ENCODE data around the gene CRHR1. TPM values are rescaled to one million over a fixed set of nuclear protein-coding genes. Genes with fewer than 3 reads are reported as not detected.

The CRHR1 gene
- total and polyA plus RNA-seq, 2 of the 4 experiments (the other 2 are of a cell fraction), result not detected

DNA sequence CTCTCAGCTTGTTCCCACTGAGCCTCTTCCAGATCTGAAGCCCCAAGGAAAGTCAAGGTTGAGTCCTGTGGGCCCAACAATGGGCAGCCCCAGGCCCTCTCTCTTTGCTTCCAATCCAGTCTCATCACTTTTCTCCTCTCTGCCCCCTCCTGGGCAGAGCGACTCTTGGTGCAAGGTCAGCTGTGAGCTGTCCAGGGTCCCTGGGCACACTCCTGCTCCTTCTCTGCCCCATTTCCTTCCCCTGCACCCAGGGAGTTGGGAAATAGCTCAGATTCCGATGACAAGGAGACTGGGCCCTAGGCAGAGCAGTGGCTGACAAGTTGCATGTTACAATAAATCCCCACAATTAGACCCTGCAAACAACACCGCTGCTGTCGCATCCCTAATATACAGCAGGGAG lies 16.1 kb upstream of the CRHR1 start:
- H4K5ac ChIP-seq (ENCODE audit: low read depth, low read length), result no peak overlapping the region
- 0% methylated on average over 1 of the region's 4 CpGs; no CpG with 5 or more reads in 1 of the 2 experiments for WGBS, 2 experiments (ENCODE audit: extremely low coverage in 2 of 2, insufficient read length in 1 of 2)
- H4K91ac ChIP-seq (ENCODE audit: insufficient read depth, low read depth, low read length), result no peak overlapping the region
- H4K20me1 ChIP-seq (ENCODE audit: insufficient read depth, low read length), result no peaks in the 10 kb centered on the region
- H3K23ac ChIP-seq (ENCODE audit: low read depth, low read length), result no peak overlapping the region
- H3K4me2 ChIP-seq (ENCODE audit: low read depth, low read length), result no peak overlapping the region
- no peak overlapping the region for H2BK120ac ChIP-seq (ENCODE audit: low read depth, low read length)
- H3K9me1 ChIP-seq (ENCODE audit: insufficient read depth, low read length), result no peaks in the 10 kb centered on the region
- ATAC-seq (ENCODE audit: low read depth) (no peak), DNase-seq (no peak)
- in situ Hi-C loops (cut with MboI; ENCODE audit: low sequenced_read_pairs) (no loop called here), intact Hi-C loops (cut with micrococcal nuclease) (no loop called here), dilution Hi-C loops (cut with HindIII; ENCODE audit: low sequenced_read_pairs, unreplicated experiment) (no loop called here)
- no peak overlapping the region for H3K4ac ChIP-seq (ENCODE audit: low read depth, low read length)
- no peak overlapping the region for H4K8ac ChIP-seq (ENCODE audit: low read depth in 2 of 2, low read length in 2 of 2)
- H3K4me3 ChIP-seq (ENCODE audit: insufficient read depth, low read depth, low read length), result no peak overlapping the region
- H3K56ac ChIP-seq (ENCODE audit: extremely low read depth, insufficient read depth, low read length), result no peak overlapping the region
- TF ChIP-seq NFE2L2 (IDR thresholded peaks at IDR 0.05; ENCODE audit: low read depth, low read length), result no peak
- TF ChIP-seq, protein P1, sequence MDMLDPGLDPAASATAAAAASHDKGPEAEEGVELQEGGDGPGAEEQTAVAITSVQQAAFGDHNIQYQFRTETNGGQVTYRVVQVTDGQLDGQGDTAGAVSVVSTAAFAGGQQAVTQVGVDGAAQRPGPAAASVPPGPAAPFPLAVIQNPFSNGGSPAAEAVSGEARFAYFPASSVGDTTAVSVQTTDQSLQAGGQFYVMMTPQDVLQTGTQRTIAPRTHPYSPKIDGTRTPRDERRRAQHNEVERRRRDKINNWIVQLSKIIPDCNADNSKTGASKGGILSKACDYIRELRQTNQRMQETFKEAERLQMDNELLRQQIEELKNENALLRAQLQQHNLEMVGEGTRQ (IDR thresholded peaks at IDR 0.05; ENCODE audit: low read depth, low read length), result no peak
- no peak for TF ChIP-seq MAZ (IDR thresholded peaks at IDR 0.05; ENCODE audit: borderline replicate concordance, low read depth, low read length)
- TF ChIP-seq MXI1 (IDR thresholded peaks at IDR 0.05; ENCODE audit: borderline replicate concordance, low read depth, low read length), result no peak
- TF ChIP-seq BHLHE40 (IDR thresholded peaks at IDR 0.05; ENCODE audit: low read depth, low read length), result no peak
- TF ChIP-seq RAD21 (IDR thresholded peaks at IDR 0.05; ENCODE audit: low read length), result no peak
- no peak for TF ChIP-seq CEBPB (IDR thresholded peaks at IDR 0.05; ENCODE audit: low read depth, low read length)
- no peak for TF ChIP-seq CHD1 (IDR thresholded peaks at IDR 0.05; ENCODE audit: low read depth, low read length)
- TF ChIP-seq POLR2A (IDR thresholded peaks at IDR 0.05; ENCODE audit: low read depth, low read length), result no peak
- TF ChIP-seq ELK1 (IDR thresholded peaks at IDR 0.05; ENCODE audit: borderline replicate concordance, low read depth, low read length), result no peak
- no peak for TF ChIP-seq MAFK (IDR thresholded peaks at IDR 0.05; ENCODE audit: low read depth, low read length)
- no peak for TF ChIP-seq FOS (IDR thresholded peaks at IDR 0.05; ENCODE audit: low read depth, low read length)
- TF ChIP-seq SMC3 (IDR thresholded peaks at IDR 0.05; ENCODE audit: low read depth, low read length), result no peak
- no peak for TF ChIP-seq RCOR1 (IDR thresholded peaks at IDR 0.05; ENCODE audit: insufficient replicate concordance, low read length)
- TF ChIP-seq, protein P2, sequence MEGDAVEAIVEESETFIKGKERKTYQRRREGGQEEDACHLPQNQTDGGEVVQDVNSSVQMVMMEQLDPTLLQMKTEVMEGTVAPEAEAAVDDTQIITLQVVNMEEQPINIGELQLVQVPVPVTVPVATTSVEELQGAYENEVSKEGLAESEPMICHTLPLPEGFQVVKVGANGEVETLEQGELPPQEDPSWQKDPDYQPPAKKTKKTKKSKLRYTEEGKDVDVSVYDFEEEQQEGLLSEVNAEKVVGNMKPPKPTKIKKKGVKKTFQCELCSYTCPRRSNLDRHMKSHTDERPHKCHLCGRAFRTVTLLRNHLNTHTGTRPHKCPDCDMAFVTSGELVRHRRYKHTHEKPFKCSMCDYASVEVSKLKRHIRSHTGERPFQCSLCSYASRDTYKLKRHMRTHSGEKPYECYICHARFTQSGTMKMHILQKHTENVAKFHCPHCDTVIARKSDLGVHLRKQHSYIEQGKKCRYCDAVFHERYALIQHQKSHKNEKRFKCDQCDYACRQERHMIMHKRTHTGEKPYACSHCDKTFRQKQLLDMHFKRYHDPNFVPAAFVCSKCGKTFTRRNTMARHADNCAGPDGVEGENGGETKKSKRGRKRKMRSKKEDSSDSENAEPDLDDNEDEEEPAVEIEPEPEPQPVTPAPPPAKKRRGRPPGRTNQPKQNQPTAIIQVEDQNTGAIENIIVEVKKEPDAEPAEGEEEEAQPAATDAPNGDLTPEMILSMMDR (conservative IDR thresholded peaks at IDR 0.05; ENCODE audit: low read depth, low read length), result no peak
- no peak for TF ChIP-seq RFX5 (IDR thresholded peaks at IDR 0.05; ENCODE audit: low read depth, low read length)
- H2BK15ac ChIP-seq (ENCODE audit: low read depth, low read length), result no peak overlapping the region
- no peak overlapping the region for H2BK20ac ChIP-seq (ENCODE audit: low read depth, low read length)
- ChIA-PET CTCF (no interaction called here), POLR2A (ENCODE audit: unreplicated experiment) (no interaction called here)
- peaks cover 28% of the 10 kb centered on the region for H3K27me3 ChIP-seq (ENCODE audit: control insufficient read depth, insufficient read depth, low read length)
- no peak overlapping the region for H3K27ac ChIP-seq (ENCODE audit: insufficient read depth, low read length)
- H2AK9ac ChIP-seq (replicated peaks; ENCODE audit: low read depth, low read length, poor library complexity), result no peak overlapping the region
- H3K36me3 ChIP-seq (ENCODE audit: control insufficient read depth, insufficient read depth, low read length), result no peaks in the 10 kb centered on the region
- H3K9me3 ChIP-seq (ENCODE audit: control insufficient read depth, insufficient read depth, low read length), result no peaks in the 10 kb centered on the region
- H2BK5ac ChIP-seq (ENCODE audit: low read depth, low read length, poor library complexity, severe bottlenecking), result no peak overlapping the region
- no peak overlapping the region for H3K14ac ChIP-seq (replicated peaks; ENCODE audit: low read depth, low read length)
- no peak overlapping the region for H2AK5ac ChIP-seq (ENCODE audit: low read depth, low read length)
- H3K4me1 ChIP-seq (ENCODE audit: control insufficient read depth, insufficient read depth, low read length), result no peaks in the 10 kb centered on the region
- no TSS peak for BruUV-seq (replicated peaks)
- H3K79me1 ChIP-seq (ENCODE audit: low read depth in 1 of 2, low read length in 2 of 2), result no peaks in the 10 kb centered on the region
- H3K18ac ChIP-seq (ENCODE audit: low read depth, low read length), result no peak overlapping the region
- no peak overlapping the region for H3K9ac ChIP-seq (ENCODE audit: low read depth, low read length)
- H2AFZ ChIP-seq (replicated peaks; ENCODE audit: low read length, poor library complexity), result no peak overlapping the region
